Tibial nerve (tissue), 4 donors: ENCODE data around the gene CCDC57.

Experiments
- CTCF ChIP-seq, 5 experiments: fragments of 200-600 bp in 3 of 5; fragments of 450-650 bp in 2 of 5; sonication (generic) in 3 of 5; IDR thresholded peaks; one replicate each; pipeline ENCODE4 v1.5.1; 2016 to 2019; ENCODE audit warnings: antibody characterized with exemption in 5 of 5, mild to moderate bottlenecking in 3 of 5, moderate library complexity in 2 of 5
- EP300 ChIP-seq, 2 donors: sonication (generic); formaldehyde crosslinking; IDR thresholded peaks; one replicate each; pipeline ENCODE4 v1.6.1; 2017; ENCODE audit warnings: antibody characterized with exemption in 2 of 2, mild to moderate bottlenecking in 1 of 2

- TF ChIP-seq CTCF (IDR thresholded peaks at IDR 0.05) (no peak), EP300 (IDR thresholded peaks at IDR 0.05) (no peak)
Observed at GRCh38 chr17:82151106-82151957, 61.3 kb downstream of the CCDC57 start.
